IMR-90 (cell line): Measurements from ENCODE around the gene ALK. TPM values are rescaled to one million over a fixed set of nuclear protein-coding genes. Genes with fewer than 3 reads are reported as not detected.

Experiments used
- ATAC-seq: fragments of 200-7000 bp; cut with Tn5 transposase; 2 replicates; pipeline ENCODE4 v1.9.1; 2020; ENCODE audit warnings: low read depth, mild to moderate bottlenecking, moderate library complexity
- BruUV-seq: library from RNA; stranded (reverse); fragments of 400-500 nt; replicated peaks from 2 replicates; lab custom pipeline; 2021; lab: Mats Ljungman, UMichigan
- CTCF ChIA-PET: fragments of 300-600 bp; formaldehyde crosslinking; extraction: SDS; loops from one replicate; lab custom pipeline; 2021; ENCODE audit warnings: antibody characterized with exemption; lab: Yijun Ruan, JAX
- POLR2A ChIA-PET: fragments of 300-600 bp; sonication (Branson Sonifier 250); formaldehyde crosslinking; loops from one replicate; lab custom pipeline; 2022; ENCODE audit warnings: antibody characterized with exemption; ENCODE audit not compliant: unreplicated experiment; lab: Charles Lee
- DNase-seq: peaks from one replicate; pipeline ENCODE4 v3.0.0; 2013
- H2AFZ ChIP-seq: replicated peaks from 2 replicates; pipeline ENCODE3; 2013; ENCODE audit warnings: low read length, mild to moderate bottlenecking; ENCODE audit not compliant: poor library complexity
- H2AK5ac ChIP-seq: 2 replicates; pipeline ENCODE4 v1.6.1; 2013; ENCODE audit warnings: low read depth, low read length, inconsistent platforms
- H2AK9ac ChIP-seq: replicated peaks from 2 replicates; pipeline ENCODE3; 2013; ENCODE audit warnings: mild to moderate bottlenecking, low read depth, low read length, moderate library complexity; ENCODE audit not compliant: poor library complexity
- H2BK120ac ChIP-seq: 2 replicates; pipeline ENCODE4 v1.6.1; 2013; ENCODE audit warnings: low read depth, low read length, inconsistent platforms
- H2BK15ac ChIP-seq: 3 replicates; pipeline ENCODE4 v1.6.1; 2013; ENCODE audit warnings: low read depth, low read length, inconsistent platforms
- H2BK20ac ChIP-seq: 2 replicates; pipeline ENCODE4 v1.6.1; 2013; ENCODE audit warnings: low read depth, mild to moderate bottlenecking, inconsistent platforms, low read length, moderate library complexity
- H2BK5ac ChIP-seq: 2 replicates; pipeline ENCODE4 v1.6.1; 2013; ENCODE audit warnings: mild to moderate bottlenecking, low read depth, low read length, inconsistent platforms; ENCODE audit not compliant: poor library complexity, severe bottlenecking
- H3K14ac ChIP-seq: replicated peaks from 2 replicates; pipeline ENCODE4 v1.6.1; 2013; ENCODE audit warnings: low read depth, low read length, inconsistent platforms
- H3K18ac ChIP-seq: 2 replicates; pipeline ENCODE4 v1.6.1; 2013; ENCODE audit warnings: low read depth, low read length, control low read depth
- H3K23ac ChIP-seq: 2 replicates; pipeline ENCODE4 v1.6.1; 2013; ENCODE audit warnings: low read depth, low read length, inconsistent platforms
- H3K27ac ChIP-seq: 2 replicates; pipeline ENCODE4 v1.5.1; 2013; ENCODE audit warnings: mild to moderate bottlenecking, control low read depth, low read length; ENCODE audit not compliant: insufficient read depth
- H3K27me3 ChIP-seq: 2 replicates; pipeline ENCODE4 v1.6.1; 2013; ENCODE audit warnings: low read length; ENCODE audit not compliant: control insufficient read depth, insufficient read depth
- H3K36me3 ChIP-seq: 2 replicates; pipeline ENCODE4 v1.6.1; 2013; ENCODE audit warnings: low read length, mixed read lengths; ENCODE audit not compliant: control insufficient read depth, insufficient read depth
- H3K4ac ChIP-seq: 2 replicates; pipeline ENCODE4 v1.6.1; 2013; ENCODE audit warnings: low read depth, low read length, inconsistent platforms
- H3K4me1 ChIP-seq: 2 replicates; pipeline ENCODE4 v1.6.1; 2013; ENCODE audit warnings: low read length, mixed read lengths; ENCODE audit not compliant: control insufficient read depth, insufficient read depth
- H3K4me2 ChIP-seq: 2 replicates; pipeline ENCODE4 v1.6.1; 2013; ENCODE audit warnings: low read depth, mild to moderate bottlenecking, control low read depth, low read length, moderate library complexity
- H3K4me3 ChIP-seq: 2 replicates; pipeline ENCODE4 v1.5.1; 2013; ENCODE audit warnings: low read depth, mild to moderate bottlenecking, control low read depth, low read length, moderate library complexity; ENCODE audit not compliant: insufficient read depth
- H3K56ac ChIP-seq: 2 replicates; pipeline ENCODE4 v1.6.1; 2013; ENCODE audit warnings: low read length, inconsistent platforms; ENCODE audit not compliant: insufficient read depth; ENCODE audit errors: extremely low read depth
- H3K79me1 ChIP-seq, 2 experiments: 2 replicates each; pipeline ENCODE4 v1.6.1; 2013; ENCODE audit warnings: low read length in 2 of 2, inconsistent platforms in 1 of 2, low read depth in 1 of 2
- H3K9ac ChIP-seq: 2 replicates; pipeline ENCODE4 v1.6.1; 2013; ENCODE audit warnings: low read depth, low read length, control low read depth
- H3K9me1 ChIP-seq: 2 replicates; pipeline ENCODE4 v1.6.1; 2013; ENCODE audit warnings: low read length, inconsistent platforms; ENCODE audit not compliant: insufficient read depth
- H3K9me3 ChIP-seq: 2 replicates; pipeline ENCODE4 v1.6.1; 2013; ENCODE audit warnings: low read length; ENCODE audit not compliant: control insufficient read depth, insufficient read depth
- H4K20me1 ChIP-seq: 2 replicates; pipeline ENCODE4 v1.6.1; 2013; ENCODE audit warnings: low read length, inconsistent platforms; ENCODE audit not compliant: insufficient read depth
- H4K5ac ChIP-seq: 2 replicates; pipeline ENCODE4 v1.6.1; 2013; ENCODE audit warnings: mild to moderate bottlenecking, low read depth, low read length, control low read depth
- H4K8ac ChIP-seq, 2 experiments: 2 replicates each; pipeline ENCODE4 v1.6.1; 2013; ENCODE audit warnings: low read depth in 2 of 2, low read length in 2 of 2, control low read depth in 1 of 2, inconsistent platforms in 1 of 2
- H4K91ac ChIP-seq: 2 replicates; pipeline ENCODE4 v1.6.1; 2013; ENCODE audit warnings: low read depth, low read length, inconsistent platforms; ENCODE audit not compliant: insufficient read depth
- CEBPB ChIP-seq: IDR thresholded peaks from 2 replicates; pipeline ENCODE4 v1.6.1; 2012; ENCODE audit warnings: low read depth, low read length, improper control_type of control experiment
- MAFK ChIP-seq: IDR thresholded peaks from 2 replicates; pipeline ENCODE4 v1.6.1; 2012; ENCODE audit warnings: low read depth, low read length, improper control_type of control experiment
- RFX5 ChIP-seq: IDR thresholded peaks from 2 replicates; pipeline ENCODE4 v1.8.0; 2012; ENCODE audit warnings: low read depth, mild to moderate bottlenecking, low read length, moderate library complexity
- WGBS, 2 experiments: methylation state at CpG; one replicate each; pipeline versions ENCODE4 v1.1.5 to v1.1.7; 2013; ENCODE audit warnings: missing lambda C conversion rate in 2 of 2; ENCODE audit not compliant: insufficient read length in 1 of 2; ENCODE audit errors: extremely low coverage in 2 of 2; 5-methylcytosine and 5-hydroxymethylcytosine counted together
- dilution Hi-C: fragments of 300-500 bp; cut with HindIII; formaldehyde crosslinking; loops from one replicate; pipeline ENCODE4 v1.14.3; 2018; ENCODE audit warnings: low sequenced_read_pairs; ENCODE audit not compliant: unreplicated experiment
- in situ Hi-C: fragments of 300-500 bp; cut with MboI; formaldehyde crosslinking; loops from 3 replicates; pipeline ENCODE4 v1.14.3; 2019; ENCODE audit warnings: low sequenced_read_pairs, inconsistent platforms, mixed read lengths
- intact Hi-C: fragments of 100-400 bp; cut with micrococcal nuclease; formaldehyde crosslinking; loops from 2 replicates; pipeline ENCODE4 v1.10.0; 2022
- polyA plus RNA-seq, 3 experiments: library from polyadenylated mRNA; depleted of rRNA; stranded (reverse); fragments of >200 nt; gene quantifications; 2 replicates each; pipeline ENCODE4 v1.2.3, GENCODE V29; 2012; ENCODE audit warnings: low replicate concordance in 1 of 3
- total RNA-seq: library from RNA; depleted of rRNA; stranded (reverse); fragments of >200 nt; gene quantifications from 2 replicates; pipeline ENCODE4 v1.2.3, GENCODE V29; 2012

The ALK gene
- total and polyA plus RNA-seq, 2 of the 4 experiments (the other 2 are of a cell fraction) = not detected

DNA sequence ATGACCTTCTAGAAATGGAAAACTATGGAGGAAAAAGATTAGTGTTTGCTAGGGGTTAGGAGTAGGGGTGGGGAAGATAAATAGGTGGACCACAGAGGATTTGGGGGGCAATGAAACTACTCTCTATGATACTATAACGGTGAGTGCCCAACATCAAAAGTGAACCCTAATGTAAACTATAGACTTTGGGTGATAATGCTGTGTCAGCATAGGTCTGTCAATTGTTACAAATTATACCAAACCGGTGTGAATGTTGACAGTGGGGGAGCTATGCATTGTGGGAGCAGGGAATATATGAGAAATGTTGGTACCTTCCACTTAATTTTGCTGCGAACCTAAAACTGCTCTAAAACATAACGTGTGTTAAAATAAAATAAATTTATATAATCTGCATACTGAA is 180.3 kb downstream of the ALK start:
- Histone ChIP-seq H3K4me2 (no peak overlapping the region), H2BK15ac (no peak overlapping the region), H2AK9ac (no peak overlapping the region), H2AFZ (no peak overlapping the region), H4K8ac (no peak overlapping the region), H3K4me1 (no peaks in the 10 kb centered on the region), H3K79me1 (no peaks in the 10 kb centered on the region), H2BK5ac (no peak overlapping the region), H4K91ac (no peak overlapping the region), H2BK120ac (no peak overlapping the region), H3K9ac (no peak overlapping the region), H3K9me3 (no peaks in the 10 kb centered on the region), H4K5ac (no peak overlapping the region), H3K27me3 (peaks cover 6% of the 10 kb centered on the region; the same call in 1 of the 2 replicates), H3K4ac (no peak overlapping the region), H3K36me3 (no peaks in the 10 kb centered on the region), H3K23ac (no peak overlapping the region), H2BK20ac (no peak overlapping the region), H3K14ac (no peak overlapping the region), H4K20me1 (no peaks in the 10 kb centered on the region), H3K27ac (no peak overlapping the region), H3K9me1 (no peaks in the 10 kb centered on the region), H2AK5ac (no peak overlapping the region), H3K56ac (no peak overlapping the region), H3K18ac (no peak overlapping the region), H3K4me3 (no peak overlapping the region)
- DNase-seq = no peak
- no peak for ATAC-seq
- POLR2A ChIA-PET = no interaction called here
- intact Hi-C loops (no loop called here), in situ Hi-C loops (no loop called here), dilution Hi-C loops (no loop called here)
- WGBS, 2 experiments = 0% methylated on average over 1 of the region's 4 CpGs; no CpG with 5 or more reads in 1 of the 2 experiments
- CTCF ChIA-PET = no interaction called here
- BruUV-seq = no TSS peak
- no peak for TF ChIP-seq RFX5
- TF ChIP-seq CEBPB = no peak
- peak; percentile 89 for TF ChIP-seq MAFK
